ENCODE data around the gene ZSCAN10. TPM values are rescaled to one million over a fixed set of nuclear protein-coding genes. Genes with fewer than 3 reads are reported as not detected.

The ZSCAN10 gene
- total RNA-seq, 1 experiment from 2014 or later: 0.76 TPM

- no TSS peak for BruUV-seq (replicated peaks)
- Histone ChIP-seq H3K79me2 (ENCODE audit: insufficient read depth, low read length) (no peaks in the 10 kb centered on the region), H3K9me2 (ENCODE audit: insufficient read depth) (no peaks in the 10 kb centered on the region), H3K9me3 (ENCODE audit: control insufficient read depth in 1 of 2, insufficient read depth in 1 of 2, low read depth in 1 of 2, low read length in 2 of 2) (no peaks in the 10 kb centered on the region), H4K20me1 (ENCODE audit: insufficient read depth) (no peaks in the 10 kb centered on the region), H3K4me1 (ENCODE audit: control insufficient read depth in 1 of 2, insufficient read depth in 2 of 2, low read length in 2 of 2) (peaks cover 8 to 18% of the 10 kb centered on the region in 2 experiments), H3K27me3 (ENCODE audit: insufficient read depth, low read length) (no peaks in the 10 kb centered on the region), H3K4me3 (replicated peaks in 1 of 2; ENCODE audit: low read depth in 1 of 2, low read length in 2 of 2) (no peak overlapping the region), H3K4me2 (ENCODE audit: low read length) (no peak overlapping the region), H3K9ac (ENCODE audit: low read length) (no peak overlapping the region), H3K36me3 (ENCODE audit: control insufficient read depth in 1 of 2, insufficient read depth in 2 of 2, low read length in 2 of 2) (peaks cover 0 to 3% of the 10 kb centered on the region in 2 experiments; a peak in 1 of 4 replicates), H3K27ac (ENCODE audit: low read depth, low read length) (no peak overlapping the region), H2AFZ (ENCODE audit: low read depth, low read length, poor library complexity, severe bottlenecking) (no peak overlapping the region)
- RAD21 ChIA-PET (ENCODE audit: low non-redundant PET in 1 of 2, low total read pairs in 2 of 2, uncharacterized antibody in 2 of 2, unreplicated experiment in 2 of 2): no interaction called here
- CTCF ChIA-PET: interaction anchor here (2.9 kb wide), 1 partner anchor 16 kb away, joined by 12 read pairs; no protein-coding TSS in a partner anchor
- no peak for DNase-seq (ENCODE audit: low read depth, low spot score)
- ATAC-seq: no peak
- POLR2A ChIA-PET: no interaction called here
- intact Hi-C loops (cut with micrococcal nuclease): no loop called here
- TF ChIP-seq EGR1 (IDR thresholded peaks at IDR 0.05; ENCODE audit: low read depth) (no peak), TCF7L2 (IDR thresholded peaks at IDR 0.05; ENCODE audit: borderline replicate concordance, extremely low read depth, insufficient read depth, insufficient read length) (no peak)
These were observed 46.6 kb upstream of the ZSCAN10 start for GRCh38 chr16:3145660-3146059.

DNA sequence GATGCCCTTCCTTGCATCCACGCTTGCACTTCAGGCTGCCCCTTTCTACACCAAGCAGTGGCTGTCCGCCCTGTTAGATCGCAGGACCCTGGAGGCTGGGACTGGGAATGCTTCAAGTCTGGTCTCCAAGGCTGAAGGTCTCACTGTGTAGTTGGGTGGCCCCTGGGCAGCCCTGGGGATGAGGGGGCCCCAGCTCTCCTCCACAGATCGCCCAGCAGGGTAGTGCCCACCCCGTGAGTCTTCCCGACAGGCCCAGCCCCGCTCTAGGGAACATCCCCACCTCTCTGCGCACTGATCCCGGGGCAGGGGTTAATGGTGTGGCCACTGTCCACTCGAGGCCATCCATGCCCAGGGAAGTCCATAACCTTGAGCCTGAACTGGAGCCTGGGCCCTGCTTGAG lies 46.1 kb upstream of the ZSCAN10 start:
- RAD21 ChIA-PET (ENCODE audit: low non-redundant PET in 1 of 2, low total read pairs in 2 of 2, uncharacterized antibody in 2 of 2, unreplicated experiment in 2 of 2): no interaction called here
- Histone ChIP-seq H3K27me3 (ENCODE audit: insufficient read depth, low read length) (no peaks in the 10 kb centered on the region), H3K4me3 (replicated peaks in 1 of 2; ENCODE audit: low read depth in 1 of 2, low read length in 2 of 2) (no peak overlapping the region), H3K4me1 (ENCODE audit: control insufficient read depth in 1 of 2, insufficient read depth in 2 of 2, low read length in 2 of 2) (peaks cover 8 to 16% of the 10 kb centered on the region in 2 experiments), H3K36me3 (ENCODE audit: control insufficient read depth in 1 of 2, insufficient read depth in 2 of 2, low read length in 2 of 2) (peaks cover 0 to 3% of the 10 kb centered on the region in 2 experiments; a peak in 1 of 4 replicates), H3K9me3 (ENCODE audit: control insufficient read depth in 1 of 2, insufficient read depth in 1 of 2, low read depth in 1 of 2, low read length in 2 of 2) (no peaks in the 10 kb centered on the region), H3K79me2 (ENCODE audit: insufficient read depth, low read length) (no peaks in the 10 kb centered on the region), H2AFZ (ENCODE audit: low read depth, low read length, poor library complexity, severe bottlenecking) (no peak overlapping the region), H4K20me1 (ENCODE audit: insufficient read depth) (no peaks in the 10 kb centered on the region), H3K9me2 (ENCODE audit: insufficient read depth) (no peaks in the 10 kb centered on the region), H3K4me2 (ENCODE audit: low read length) (no peak overlapping the region), H3K27ac (ENCODE audit: low read depth, low read length) (no peak overlapping the region), H3K9ac (ENCODE audit: low read length) (no peak overlapping the region)
- intact Hi-C loops (cut with micrococcal nuclease): no loop called here
- DNase-seq (ENCODE audit: low read depth, low spot score): no peak
- TF ChIP-seq RAD21 (IDR thresholded peaks at IDR 0.05; ENCODE audit: low read depth) (no peak), YY1 (IDR thresholded peaks at IDR 0.05; ENCODE audit: extremely low read depth, insufficient replicate concordance, low read depth, low read length) (no peak), CBX3 (IDR thresholded peaks at IDR 0.05; ENCODE audit: low read depth) (no peak), ELF1 (IDR thresholded peaks at IDR 0.05; ENCODE audit: borderline replicate concordance, low read depth) (no peak), CEBPB (IDR thresholded peaks at IDR 0.05; ENCODE audit: low read depth) (no peak), TCF7L2 (IDR thresholded peaks at IDR 0.05; ENCODE audit: borderline replicate concordance, extremely low read depth, insufficient read depth, insufficient read length) (no peak), SIN3A (IDR thresholded peaks at IDR 0.05; ENCODE audit: low read depth) (no peak), ZFX (IDR thresholded peaks at IDR 0.05) (no peak), EZH2 (IDR thresholded peaks at IDR 0.05) (no peak), ZNF274 (IDR thresholded peaks at IDR 0.05; ENCODE audit: low read depth, low read length) (no peak)
- ATAC-seq: no peak
- POLR2A ChIA-PET: no interaction called here
- CTCF ChIA-PET: interaction anchor here (2.9 kb wide), 1 partner anchor 15 kb away, joined by 12 read pairs; no protein-coding TSS in a partner anchor
- BruUV-seq (replicated peaks): no TSS peak

All from HCT116 (cell line).